ENCODE data around the gene AOAH. TPM values are rescaled to one million over a fixed set of nuclear protein-coding genes. Genes with fewer than 3 reads are reported as not detected.

Gene AOAH
- total RNA-seq, 2 donors from 2014 or later: 2.5 to 7.2 TPM

GRCh38 chr7:36605261-36606051 is 118.8 kb downstream of the AOAH start:
- no peaks in the 10 kb centered on the region for H3K9me3 ChIP-seq
- no peaks in the 10 kb centered on the region for H3K36me3 ChIP-seq
- DNase-seq (ENCODE audit: low spot score): no peak
- H3K4me3 ChIP-seq: no peak overlapping the region
- no peaks in the 10 kb centered on the region for H3K4me1 ChIP-seq
- H3K27ac ChIP-seq: no peak overlapping the region
- no peak for TF ChIP-seq CTCF (IDR thresholded peaks at IDR 0.05)
- H3K27me3 ChIP-seq: no peaks in the 10 kb centered on the region

GRCh38 chr7:36604806-36605205 is 119.5 kb downstream of the AOAH start:
- Histone ChIP-seq H3K4me1 (no peaks in the 10 kb centered on the region), H3K27me3 (no peaks in the 10 kb centered on the region), H3K36me3 (no peaks in the 10 kb centered on the region), H3K9me3 (no peaks in the 10 kb centered on the region), H3K27ac (no peak overlapping the region), H3K4me3 (no peak overlapping the region)
- no peak for DNase-seq (ENCODE audit: low spot score)
- no peak for TF ChIP-seq CTCF (IDR thresholded peaks at IDR 0.05)

- TF ChIP-seq CTCF (IDR thresholded peaks at IDR 0.05): no peak
- Histone ChIP-seq H3K36me3 (no peaks in the 10 kb centered on the region), H3K9me3 (no peaks in the 10 kb centered on the region), H3K27ac (no peak overlapping the region), H3K4me1 (no peaks in the 10 kb centered on the region), H3K4me3 (no peak overlapping the region), H3K27me3 (no peaks in the 10 kb centered on the region)
- no peak for DNase-seq (ENCODE audit: low spot score)
These were observed 121.1 kb downstream of the AOAH start for GRCh38 chr7:36602934-36603887.

GRCh38 chr7:36602511-36602910 is 121.8 kb downstream of the AOAH start:
- no peak for DNase-seq (ENCODE audit: low spot score)
- Histone ChIP-seq H3K4me3 (no peak overlapping the region), H3K27me3 (no peaks in the 10 kb centered on the region), H3K4me1 (no peaks in the 10 kb centered on the region), H3K9me3 (no peaks in the 10 kb centered on the region), H3K27ac (no peak overlapping the region), H3K36me3 (no peaks in the 10 kb centered on the region)
- no peak for TF ChIP-seq CTCF (IDR thresholded peaks at IDR 0.05)

- H3K4me1 ChIP-seq: no peaks in the 10 kb centered on the region
- DNase-seq (ENCODE audit: low spot score): no peak
- H3K27ac ChIP-seq: no peak overlapping the region
- no peaks in the 10 kb centered on the region for H3K9me3 ChIP-seq
- H3K27me3 ChIP-seq: no peaks in the 10 kb centered on the region
- no peaks in the 10 kb centered on the region for H3K36me3 ChIP-seq
- no peak overlapping the region for H3K4me3 ChIP-seq
- TF ChIP-seq CTCF (IDR thresholded peaks at IDR 0.05): no peak
These were observed 122.7 kb downstream of the AOAH start for GRCh38 chr7:36601601-36602000.
